Measurements from ENCODE around the gene INTS3. TPM values are rescaled to one million over a fixed set of nuclear protein-coding genes. Genes with fewer than 3 reads are reported as not detected.

INTS3 gene
- total and polyA plus RNA-seq, 3 experiments from 2014 or later: 11.9 to 61.1 (median 58.2) TPM

- H3K27ac Mint-ChIP-seq: peak within 1 kb of the TSS; percentile 76 to 99 (median 88)
- H3K4me1 Mint-ChIP-seq: peaks cover 37 to 41% (median 41%) of the 10 kb centered on the region in 3 donors
- ChIA-PET POLR2A (interaction anchor here (0.6 to 1.6 kb wide), 11 partner anchors 9 to 239 kb away, joined by 3 to 9 read pairs (median 4); partner anchors contain the start of genes GATAD2B, INTS3, RAB13 and RPS27), CTCF (interaction anchor here (0.9 to 1.7 kb wide), 2 partner anchors 170 to 205 kb away, joined by 3 to 5 read pairs; no protein-coding TSS in a partner anchor)
- H3K4me3 Mint-ChIP-seq: peak within 1 kb of the TSS; percentile 86 to 96 (median 90)
- no peaks in the 10 kb centered on the region for H3K36me3 ChIP-seq (ENCODE audit: insufficient read depth, low read length)
- peaks cover 19% of the 10 kb centered on the region for H3K4me1 ChIP-seq (ENCODE audit: insufficient read depth, low read length)
- H3K36me3 Mint-ChIP-seq: peaks cover 0 to 40% (median 2%) of the 10 kb centered on the region in 3 donors
- no peaks in the 10 kb centered on the region for H3K27me3 Mint-ChIP-seq
- peak within 1 kb of the TSS; percentile 74 for H3K4me3 ChIP-seq (ENCODE audit: low read length)
- no peaks in the 10 kb centered on the region for H3K9me3 Mint-ChIP-seq
- peak in 1 of 5 donors; percentile 58 for DNase-seq
- no peaks in the 10 kb centered on the region for H3K27me3 ChIP-seq (ENCODE audit: insufficient read depth, low read length, poor library complexity, severe bottlenecking)
- peak within 1 kb of the TSS; percentile 65 for H3K27ac ChIP-seq (ENCODE audit: low read depth, low read length)
- H3K9me3 ChIP-seq (ENCODE audit: low read length): no peaks in the 10 kb centered on the region
Observed at GRCh38 chr1:153774780-153775457, 47.1 kb downstream of the INTS3 start, which contains the start of gene SLC27A3. Gene SLC27A3 (plus strand): TSS chr1:153775407. CDS start chr1:153775498, 91 bp downstream.

- Histone ChIP-seq H3K36me3 (ENCODE audit: insufficient read depth, low read length) (no peaks in the 10 kb centered on the region), H3K9me3 (ENCODE audit: low read length) (no peaks in the 10 kb centered on the region), H3K27ac (ENCODE audit: low read depth, low read length) (peak overlapping the region; percentile 65), H3K4me3 (ENCODE audit: low read length) (peak overlapping the region; percentile 74), H3K4me1 (ENCODE audit: insufficient read depth, low read length) (peaks cover 19% of the 10 kb centered on the region), H3K27me3 (ENCODE audit: insufficient read depth, low read length, poor library complexity, severe bottlenecking) (no peaks in the 10 kb centered on the region)
- DNase-seq: peak; percentile 44 to 79 (median 61)
- H3K36me3 Mint-ChIP-seq: peaks cover 0 to 37% (median 2%) of the 10 kb centered on the region in 3 donors
- H3K9me3 Mint-ChIP-seq: no peaks in the 10 kb centered on the region
- peak overlapping the region; percentile 86 to 96 (median 90) for H3K4me3 Mint-ChIP-seq
- H3K4me1 Mint-ChIP-seq: peaks cover 37 to 41% (median 41%) of the 10 kb centered on the region in 3 donors
- peak overlapping the region; percentile 76 to 99 (median 88) for H3K27ac Mint-ChIP-seq
- ChIA-PET CTCF (interaction anchor here (0.8 to 1.7 kb wide), 4 partner anchors 25 to 204 kb away, joined by 3 to 5 read pairs (median 3); no protein-coding TSS in a partner anchor), POLR2A (interaction anchor here (0.6 to 1.6 kb wide), 12 partner anchors 8 to 240 kb away, joined by 3 to 9 read pairs (median 4); partner anchors contain the start of genes GATAD2B, INTS3, RAB13 and RPS27)
- no peaks in the 10 kb centered on the region for H3K27me3 Mint-ChIP-seq
Observed at GRCh38 chr1:153775458-153776327, 47.8 kb downstream of the INTS3 start.

- no peak for DNase-seq
- H3K9me3 ChIP-seq (ENCODE audit: low read length): no peaks in the 10 kb centered on the region
- H3K4me1 ChIP-seq (ENCODE audit: insufficient read depth, low read length): peaks cover 19% of the 10 kb centered on the region
- Mint-ChIP-seq H3K4me3 (peak overlapping the region; percentile 74 to 96 (median 86)), H3K4me1 (peaks cover 37 to 41% (median 41%) of the 10 kb centered on the region in 3 donors), H3K36me3 (peaks cover 0 to 32% (median under 1%) of the 10 kb centered on the region in 3 donors), H3K27me3 (peaks cover 0 to 1% of the 10 kb centered on the region in 2 donors), H3K9me3 (no peaks in the 10 kb centered on the region), H3K27ac (peak overlapping the region in 7 of 8 donors; percentile 66 to 94 (median 79))
- no peaks in the 10 kb centered on the region for H3K27me3 ChIP-seq (ENCODE audit: insufficient read depth, low read length, poor library complexity, severe bottlenecking)
- H3K27ac ChIP-seq (ENCODE audit: low read depth, low read length): peak overlapping the region; percentile 65
- ChIA-PET CTCF (interaction anchor here (0.8 to 1.7 kb wide), 3 partner anchors 26 to 180 kb away, joined by 3 to 5 read pairs (median 3); no protein-coding TSS in a partner anchor), POLR2A (interaction anchor here (1.3 to 1.4 kb wide), 2 partner anchors 12 to 147 kb away, joined by 3 to 8 read pairs; partner anchors contain the start of gene GATAD2B)
- H3K36me3 ChIP-seq (ENCODE audit: insufficient read depth, low read length): no peaks in the 10 kb centered on the region
- peak overlapping the region; percentile 74 for H3K4me3 ChIP-seq (ENCODE audit: low read length)
Observed at GRCh38 chr1:153776352-153776751, 48.5 kb downstream of the INTS3 start.

GRCh38 chr1:153776845-153777370 is 49.1 kb downstream of the INTS3 start:
- H3K36me3 Mint-ChIP-seq: peaks cover 0 to 30% (median 0%) of the 10 kb centered on the region in 3 donors
- peaks cover 37 to 41% (median 41%) of the 10 kb centered on the region in 3 donors for H3K4me1 Mint-ChIP-seq
- H3K4me3 Mint-ChIP-seq: peak overlapping the region; percentile 62 to 96 (median 86)

GRCh38 chr1:153777648-153778047 is 49.8 kb downstream of the INTS3 start:
- Mint-ChIP-seq H3K4me1 (peaks cover 37 to 41% (median 41%) of the 10 kb centered on the region in 3 donors), H3K36me3 (peaks cover 0 to 23% (median 0%) of the 10 kb centered on the region in 3 donors), H3K27me3 (peaks cover 0 to 1% of the 10 kb centered on the region in 2 donors), H3K27ac (peak overlapping the region in 3 of 8 donors; percentile 5 to 72 (median 29)), H3K4me3 (peak overlapping the region in 4 of 7 donors; percentile 12 to 90 (median 76)), H3K9me3 (no peaks in the 10 kb centered on the region)
- peaks cover 23% of the 10 kb centered on the region for H3K4me1 ChIP-seq (ENCODE audit: insufficient read depth, low read length)
- no peaks in the 10 kb centered on the region for H3K27me3 ChIP-seq (ENCODE audit: insufficient read depth, low read length, poor library complexity, severe bottlenecking)
- H3K4me3 ChIP-seq (ENCODE audit: low read length): no peak overlapping the region
- no peak for DNase-seq
- no peak overlapping the region for H3K27ac ChIP-seq (ENCODE audit: low read depth, low read length)
- no peaks in the 10 kb centered on the region for H3K36me3 ChIP-seq (ENCODE audit: insufficient read depth, low read length)
- POLR2A ChIA-PET: no interaction called here
- no peaks in the 10 kb centered on the region for H3K9me3 ChIP-seq (ENCODE audit: low read length)
- CTCF ChIA-PET: no interaction called here

More at GRCh38 chr1:153776845-153777370, 49.1 kb downstream of the INTS3 start:
- Histone ChIP-seq H3K36me3 (ENCODE audit: insufficient read depth, low read length) (no peaks in the 10 kb centered on the region), H3K27me3 (ENCODE audit: insufficient read depth, low read length, poor library complexity, severe bottlenecking) (no peaks in the 10 kb centered on the region), H3K27ac (ENCODE audit: low read depth, low read length) (peak overlapping the region; percentile 65), H3K4me1 (ENCODE audit: insufficient read depth, low read length) (peaks cover 19% of the 10 kb centered on the region), H3K4me3 (ENCODE audit: low read length) (no peak overlapping the region), H3K9me3 (ENCODE audit: low read length) (no peaks in the 10 kb centered on the region)
- DNase-seq: no peak
- peaks cover 0 to 1% of the 10 kb centered on the region in 2 donors for H3K27me3 Mint-ChIP-seq
- H3K9me3 Mint-ChIP-seq: no peaks in the 10 kb centered on the region
- ChIA-PET POLR2A (no interaction called here), CTCF (no interaction called here)
- H3K27ac Mint-ChIP-seq: peak overlapping the region; percentile 4 to 94 (median 76)

GRCh38 chr1:153778051-153778823 is 50.4 kb downstream of the INTS3 start:
- no peaks in the 10 kb centered on the region for H3K27me3 ChIP-seq (ENCODE audit: insufficient read depth, low read length, poor library complexity, severe bottlenecking)
- H3K9me3 ChIP-seq (ENCODE audit: low read length): no peaks in the 10 kb centered on the region
- CTCF ChIA-PET: no interaction called here
- no peak for DNase-seq
- H3K4me1 ChIP-seq (ENCODE audit: insufficient read depth, low read length): peaks cover 28% of the 10 kb centered on the region
- Mint-ChIP-seq H3K9me3 (no peaks in the 10 kb centered on the region), H3K4me1 (peaks cover 41 to 45% (median 42%) of the 10 kb centered on the region in 3 donors), H3K27me3 (peaks cover 0 to 1% of the 10 kb centered on the region in 2 donors), H3K36me3 (peaks cover 0 to 19% (median 0%) of the 10 kb centered on the region in 3 donors), H3K27ac (peak overlapping the region in 4 of 8 donors; percentile 29 to 86 (median 72)), H3K4me3 (peak overlapping the region in 3 of 7 donors; percentile 15 to 87 (median 63))
- POLR2A ChIA-PET: no interaction called here
- H3K36me3 ChIP-seq (ENCODE audit: insufficient read depth, low read length): no peaks in the 10 kb centered on the region
- H3K27ac ChIP-seq (ENCODE audit: low read depth, low read length): no peak overlapping the region
- no peak overlapping the region for H3K4me3 ChIP-seq (ENCODE audit: low read length)
